AG04449 (cell line): ENCODE data around the gene DIPK1C.

ENCODE experiments used
- CTCF ChIA-PET: fragments of 350-600 bp; formaldehyde crosslinking; extraction: SDS; loops from one replicate; lab custom pipeline; 2021; ENCODE audit warnings: antibody characterized with exemption; lab: Yijun Ruan, JAX
- POLR2A ChIA-PET: fragments of 400-600, 350-600 bp; formaldehyde crosslinking; extraction: SDS; loops from one replicate; lab custom pipeline; 2020; ENCODE audit warnings: antibody characterized with exemption, inconsistent platforms; lab: Yijun Ruan, JAX
- DNase-seq: peaks from one replicate; pipeline ENCODE4 v3.0.0-alpha.2; 2010; ENCODE audit warnings: low read depth, low spot score
- H3K4me3 ChIP-seq: 2 replicates; pipeline ENCODE4 v1.5.1; 2011; ENCODE audit warnings: low read depth, mild to moderate bottlenecking, control low read depth, low read length
- CTCF ChIP-seq: IDR thresholded peaks from one replicate; pipeline ENCODE4 v1.5.1; 2011; ENCODE audit warnings: mild to moderate bottlenecking, moderate library complexity, low read length, control low read depth, inconsistent platforms; ENCODE audit not compliant: insufficient read depth; ENCODE audit errors: missing control alignments

DIPK1C gene

GRCh38 chr18:74489676-74490075 lies 32.6 kb upstream of the DIPK1C start:
- H3K4me3 ChIP-seq, result peak overlapping the region; percentile 43
- POLR2A ChIA-PET, result no interaction called here
- CTCF ChIA-PET, result no interaction called here
- no peak for TF ChIP-seq CTCF
- no peak for DNase-seq

GRCh38 chr18:74488864-74489263 lies 31.8 kb upstream of the DIPK1C start:
- H3K4me3 ChIP-seq, result no peak overlapping the region
- TF ChIP-seq CTCF, result no peak
- ChIA-PET CTCF (no interaction called here), POLR2A (no interaction called here)
- no peak for DNase-seq

- no peak overlapping the region for H3K4me3 ChIP-seq
- no peak for TF ChIP-seq CTCF
- no peak for DNase-seq
- ChIA-PET POLR2A (no interaction called here), CTCF (interaction anchor here (0.7 kb wide), 1 partner anchor 11 kb away, joined by 3 read pairs; no protein-coding TSS in a partner anchor)
Measured at GRCh38 chr18:74488354-74488753, 31.2 kb upstream of the DIPK1C start.

GRCh38 chr18:74486119-74486849 lies 29.2 kb upstream of the DIPK1C start:
- no peak for TF ChIP-seq CTCF
- CTCF ChIA-PET, result no interaction called here
- no peak for DNase-seq
- POLR2A ChIA-PET, result no interaction called here
- H3K4me3 ChIP-seq, result no peak overlapping the region

GRCh38 chr18:74482697-74483096 lies 25.6 kb upstream of the DIPK1C start:
- no peak for DNase-seq
- POLR2A ChIA-PET, result no interaction called here
- H3K4me3 ChIP-seq, result no peak overlapping the region
- TF ChIP-seq CTCF, result no peak
- CTCF ChIA-PET, result interaction anchor here (0.9 to 1.2 kb wide), 3 partner anchors 11 to 286 kb away, joined by 3 to 6 read pairs (median 4); no protein-coding TSS in a partner anchor

- H3K4me3 ChIP-seq, result no peak overlapping the region
- no peak for DNase-seq
- ChIA-PET POLR2A (no interaction called here), CTCF (no interaction called here)
- TF ChIP-seq CTCF, result no peak
Measured at GRCh38 chr18:74480149-74480651, 23.1 kb upstream of the DIPK1C start.
